NK-92 treated with Interleukin-12 subunit alpha and Interleukin-12 subunit beta, amount 100 ng/mL, for 24 hours (cell line): Measurements from ENCODE around the gene RAD51B.
"Not testable (repeated sequence)": the region's sequence is repeated elsewhere in the genome, so short reads cannot be mapped to it uniquely, and the experiment has no call there.

Experiments
- DNase-seq: peaks from one replicate; lab custom pipeline; 2025; lab: John Stamatoyannopoulos, UW

Gene RAD51B

GRCh38 chr14:68211886-68212285 is 392.3 kb downstream of the RAD51B start:
- no peak for DNase-seq

GRCh38 chr14:68212361-68212760 is 392.8 kb downstream of the RAD51B start:
- no peak for DNase-seq

- DNase-seq = no peak
These were observed 394.9 kb downstream of the RAD51B start for GRCh38 chr14:68214431-68214830.

- no peak for DNase-seq
These were observed 396.1 kb downstream of the RAD51B start for GRCh38 chr14:68215629-68216028.

- DNase-seq = no peak
These were observed 396.5 kb downstream of the RAD51B start for GRCh38 chr14:68216079-68216478.

- no peak for DNase-seq
These were observed 397.4 kb downstream of the RAD51B start for GRCh38 chr14:68216957-68217356.

GRCh38 chr14:68217791-68218340 is 398.3 kb downstream of the RAD51B start:
- DNase-seq = no peak

GRCh38 chr14:68219407-68219806 is 399.8 kb downstream of the RAD51B start:
- DNase-seq = no peak

- not testable (repeated sequence) for DNase-seq
These were observed 401.5 kb downstream of the RAD51B start for GRCh38 chr14:68221046-68221445.

- no peak for DNase-seq
These were observed 402.6 kb downstream of the RAD51B start for GRCh38 chr14:68222154-68222553.

- no peak for DNase-seq
These were observed 403.1 kb downstream of the RAD51B start for GRCh38 chr14:68222726-68223125.

GRCh38 chr14:68223631-68224030 is 404.1 kb downstream of the RAD51B start:
- DNase-seq = no peak

GRCh38 chr14:68225321-68225720 is 405.7 kb downstream of the RAD51B start:
- DNase-seq = no peak

GRCh38 chr14:68226523-68226922 is 406.9 kb downstream of the RAD51B start:
- no peak for DNase-seq

GRCh38 chr14:68228656-68229055 is 409.1 kb downstream of the RAD51B start:
- DNase-seq = no peak

- no peak for DNase-seq
These were observed 410.0 kb downstream of the RAD51B start for GRCh38 chr14:68229423-68230100.

- no peak for DNase-seq
These were observed 410.8 kb downstream of the RAD51B start for GRCh38 chr14:68230202-68230949.

- DNase-seq = no peak
These were observed 411.6 kb downstream of the RAD51B start for GRCh38 chr14:68230950-68231717.

GRCh38 chr14:68231898-68232297 is 412.3 kb downstream of the RAD51B start:
- DNase-seq = no peak

GRCh38 chr14:68232300-68233055 is 412.9 kb downstream of the RAD51B start:
- DNase-seq = no peak

GRCh38 chr14:68233101-68233784 is 413.7 kb downstream of the RAD51B start:
- no peak for DNase-seq
